HG03066 (cell line): ENCODE results near the gene ING3.

Experiments
- ATAC-seq: cut with Tn5 transposase; IDR thresholded peaks from one replicate; pipeline ENCODE4 v1.9.1; 2021; ENCODE audit warnings: low read depth; ENCODE audit not compliant: unreplicated experiment

The ING3 gene

GRCh38 chr7:120950539-120951308 is at the start of gene ING3:
Gene ING3, plus strand, starts transcription at chr7:120950777. Its CDS starts 120 bp downstream, at chr7:120950897.
- peak; percentile 94 for ATAC-seq

- ATAC-seq = no peak
Observed at GRCh38 chr7:120915314-120916105, 35.1 kb upstream of the ING3 start.

GRCh38 chr7:120916121-120916520 is 34.5 kb upstream of the ING3 start:
- no peak for ATAC-seq

- ATAC-seq = no peak
Observed at GRCh38 chr7:120916538-120916937, 34.0 kb upstream of the ING3 start.

GRCh38 chr7:120919466-120919865 is 31.1 kb upstream of the ING3 start:
- ATAC-seq = no peak

GRCh38 chr7:120920034-120920433 is 30.5 kb upstream of the ING3 start:
- ATAC-seq = no peak

- no peak for ATAC-seq
Observed at GRCh38 chr7:120920591-120921274, 29.8 kb upstream of the ING3 start.

- no peak for ATAC-seq
Observed at GRCh38 chr7:120924837-120925236, 25.7 kb upstream of the ING3 start.

- ATAC-seq = no peak
Observed at GRCh38 chr7:120925392-120925791, 25.2 kb upstream of the ING3 start.

GRCh38 chr7:120926943-120927346 is 23.6 kb upstream of the ING3 start:
- ATAC-seq = peak; percentile 11

- ATAC-seq = peak; percentile 78
Observed at GRCh38 chr7:120927454-120928103, 23.0 kb upstream of the ING3 start.

- no peak for ATAC-seq
Observed at GRCh38 chr7:120931243-120931642, 19.3 kb upstream of the ING3 start.

- ATAC-seq = no peak
Observed at GRCh38 chr7:120933475-120933874, 17.1 kb upstream of the ING3 start.

- no peak for ATAC-seq
Observed at GRCh38 chr7:120939345-120939744, 11.2 kb upstream of the ING3 start.

GRCh38 chr7:120941064-120941463 is 9.5 kb upstream of the ING3 start:
- no peak for ATAC-seq

- no peak for ATAC-seq
Observed at GRCh38 chr7:120941856-120942255, 8.7 kb upstream of the ING3 start.

- no peak for ATAC-seq
Observed at GRCh38 chr7:120942861-120943260, 7.7 kb upstream of the ING3 start.

- no peak for ATAC-seq
Observed at GRCh38 chr7:120944826-120945562, 5.6 kb upstream of the ING3 start.

- no peak for ATAC-seq
Observed at GRCh38 chr7:120947980-120948379, 2.6 kb upstream of the ING3 start.

GRCh38 chr7:120949393-120949911 is 1.1 kb upstream of the ING3 start:
- no peak for ATAC-seq
